HEK293T (cell line): ENCODE measurements around the gene TMEM207.

ENCODE experiments used
- CTCF ChIA-PET: fragments of 350-600 bp; formaldehyde crosslinking; extraction: SDS; loops from one replicate; lab custom pipeline; 2021; ENCODE audit warnings: antibody characterized with exemption, inconsistent platforms; lab: Yijun Ruan, JAX
- POLR2A ChIA-PET: fragments of 350-600 bp; formaldehyde crosslinking; extraction: SDS; loops from one replicate; lab custom pipeline; 2020; ENCODE audit warnings: antibody characterized with exemption, inconsistent platforms; lab: Yijun Ruan, JAX
- DNase-seq: peaks from one replicate; pipeline ENCODE4 v3.0.0; 2012; ENCODE audit warnings: mixed read lengths; ENCODE audit errors: extremely low spot score
- ARNT ChIP-seq: fragments of 450-650 bp; IDR thresholded peaks from 2 replicates; pipeline ENCODE4 v1.6.1; 2017; ENCODE audit warnings: mild to moderate bottlenecking
- BHLHE40 ChIP-seq: fragments of 450-650 bp; IDR thresholded peaks from 2 replicates; pipeline ENCODE4 v1.6.1; 2016; ENCODE audit warnings: mild to moderate bottlenecking, moderate library complexity, borderline replicate concordance
- CTBP1 ChIP-seq: fragments of 450-650 bp; IDR thresholded peaks from 2 replicates; pipeline ENCODE4 v1.6.1; 2016; ENCODE audit warnings: borderline replicate concordance
- ELF4 ChIP-seq: fragments of 450-650 bp; IDR thresholded peaks from 2 replicates; pipeline ENCODE4 v1.6.1; 2017; ENCODE audit warnings: antibody characterized with exemption
- FOXA1 ChIP-seq: fragments of 450-650 bp; IDR thresholded peaks from 2 replicates; pipeline ENCODE4 v1.6.1; 2016; ENCODE audit warnings: mild to moderate bottlenecking
- FOXK2 ChIP-seq: fragments of 450-650 bp; IDR thresholded peaks from 2 replicates; pipeline ENCODE4 v1.6.1; 2016; ENCODE audit warnings: mild to moderate bottlenecking
- FOXM1 ChIP-seq: fragments of 450-650 bp; IDR thresholded peaks from 2 replicates; pipeline ENCODE4 v1.6.1; 2017; ENCODE audit warnings: mild to moderate bottlenecking, borderline replicate concordance
- HDGF ChIP-seq: fragments of 450-650 bp; IDR thresholded peaks from 2 replicates; pipeline ENCODE4 v1.6.1; 2017; ENCODE audit warnings: antibody characterized with exemption, borderline replicate concordance
- L3MBTL2 ChIP-seq: fragments of 450-650 bp; conservative IDR thresholded peaks from 2 replicates; pipeline ENCODE4 v1.6.1; 2016; ENCODE audit warnings: mild to moderate bottlenecking
- LEF1 ChIP-seq: fragments of 450-650 bp; IDR thresholded peaks from 2 replicates; pipeline ENCODE4 v1.6.1; 2017; ENCODE audit warnings: mild to moderate bottlenecking, borderline replicate concordance
- NFRKB ChIP-seq: fragments of 450-650 bp; IDR thresholded peaks from 2 replicates; pipeline ENCODE4 v1.6.1; 2016; ENCODE audit warnings: mild to moderate bottlenecking, moderate library complexity
- SP1 ChIP-seq: fragments of 450-650 bp; IDR thresholded peaks from 2 replicates; pipeline ENCODE4 v1.6.1; 2017
- SUZ12 ChIP-seq: fragments of 450-650 bp; IDR thresholded peaks from 2 replicates; pipeline ENCODE4 v1.6.1; 2016; ENCODE audit warnings: mild to moderate bottlenecking
- TARDBP ChIP-seq: fragments of 450-650 bp; IDR thresholded peaks from 2 replicates; pipeline ENCODE4 v1.6.1; 2016
- ZNF384 ChIP-seq: fragments of 450-650 bp; IDR thresholded peaks from 2 replicates; pipeline ENCODE4 v1.6.1; 2016
- TF ChIP-seq, protein P1 (sequence below): fragments of 450-650 bp; IDR thresholded peaks from 2 replicates; pipeline ENCODE4 v1.6.1; 2016

The TMEM207 gene

DNA sequence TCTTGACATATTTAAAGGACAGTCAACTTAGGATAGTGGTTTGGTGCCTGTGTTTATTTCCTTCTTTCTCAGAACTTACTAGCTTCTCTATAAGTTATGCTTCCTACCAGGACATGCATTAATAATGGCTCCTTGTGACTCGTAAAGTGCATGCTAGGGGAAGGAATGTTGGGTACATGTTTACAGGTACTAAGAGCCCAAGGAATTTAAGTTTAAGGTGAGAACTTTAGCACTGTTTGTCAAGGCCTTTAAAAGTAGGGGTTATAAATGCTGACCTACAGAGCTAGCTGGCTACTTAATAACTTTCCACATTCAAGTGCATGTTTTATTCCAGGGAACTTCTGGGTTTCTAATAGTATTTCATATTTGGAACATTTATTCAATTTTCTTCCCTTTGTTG, at the start of gene TMEM207:
TSS of gene TMEM207 (minus strand) at position 101 of the 400 bp plus-strand sequence. CDS start at position 9, 92 bp downstream.
- DNase-seq: no peak
- TF ChIP-seq BHLHE40 (no peak), FOXK2 (no peak), FOXA1 (no peak), SUZ12 (no peak), ZNF384 (no peak), ARNT (no peak), FOXM1 (no peak), HDGF (no peak), NFRKB (no peak), ELF4 (no peak), CTBP1 (no peak), TARDBP (no peak), SP1 (no peak), L3MBTL2 (no peak), LEF1 (no peak)
- TF ChIP-seq, protein P1, sequence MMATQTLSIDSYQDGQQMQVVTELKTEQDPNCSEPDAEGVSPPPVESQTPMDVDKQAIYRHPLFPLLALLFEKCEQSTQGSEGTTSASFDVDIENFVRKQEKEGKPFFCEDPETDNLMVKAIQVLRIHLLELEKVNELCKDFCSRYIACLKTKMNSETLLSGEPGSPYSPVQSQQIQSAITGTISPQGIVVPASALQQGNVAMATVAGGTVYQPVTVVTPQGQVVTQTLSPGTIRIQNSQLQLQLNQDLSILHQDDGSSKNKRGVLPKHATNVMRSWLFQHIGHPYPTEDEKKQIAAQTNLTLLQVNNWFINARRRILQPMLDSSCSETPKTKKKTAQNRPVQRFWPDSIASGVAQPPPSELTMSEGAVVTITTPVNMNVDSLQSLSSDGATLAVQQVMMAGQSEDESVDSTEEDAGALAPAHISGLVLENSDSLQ: no peak
- ChIA-PET POLR2A (no interaction called here), CTCF (interaction anchor here (1.4 kb wide), 1 partner anchor 35 kb away, joined by 3 read pairs; no protein-coding TSS in a partner anchor)

DNA sequence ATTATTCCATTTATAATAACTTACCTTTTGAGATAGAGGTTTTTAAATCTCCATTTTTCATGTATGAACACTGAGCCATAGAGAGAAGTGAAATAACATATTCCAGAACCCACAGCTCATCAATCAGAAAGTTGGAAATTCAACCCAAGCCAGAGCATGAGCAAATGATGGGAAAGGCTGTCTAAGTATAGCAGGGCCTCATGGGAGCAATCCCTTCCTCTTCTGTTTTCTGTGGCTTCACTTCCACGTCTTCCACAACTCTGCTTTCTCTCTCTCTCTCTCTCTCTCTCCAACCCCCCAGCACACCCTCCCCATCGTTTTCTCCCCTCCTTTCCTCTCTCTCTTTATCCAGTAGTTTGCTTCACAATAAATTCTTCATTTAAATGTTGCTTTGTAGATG, 49.4 kb upstream of the TMEM207 start:
- POLR2A ChIA-PET: no interaction called here
- DNase-seq: no peak
- TF ChIP-seq CTBP1 (no peak), TARDBP (no peak)
- CTCF ChIA-PET: no interaction called here

DNA sequence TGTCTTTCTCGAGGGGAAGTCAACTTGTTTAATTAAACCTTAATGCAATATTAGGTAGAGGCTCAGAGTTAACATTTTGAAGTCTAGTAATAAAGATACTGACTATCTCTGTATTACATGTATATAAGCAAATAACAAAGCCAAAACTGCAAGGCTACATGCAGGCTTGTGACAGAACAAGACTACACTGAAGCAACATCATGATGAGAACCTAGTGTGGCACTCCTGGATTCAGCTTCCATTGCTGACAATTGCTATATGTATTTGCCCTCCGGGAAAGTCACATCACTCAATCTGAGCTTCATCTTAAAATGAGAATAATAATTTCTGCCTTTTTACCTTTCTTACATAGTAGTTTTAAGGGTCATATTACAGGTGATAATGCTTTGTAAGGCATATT, 48.6 kb upstream of the TMEM207 start:
- no peak for DNase-seq
- POLR2A ChIA-PET: no interaction called here
- CTCF ChIA-PET: no interaction called here
- no peak for TF ChIP-seq FOXK2
- TF ChIP-seq HDGF: no peak
- TF ChIP-seq, protein P1: no peak
- no peak for TF ChIP-seq ARNT
- no peak for TF ChIP-seq ELF4
- no peak for TF ChIP-seq SUZ12
- TF ChIP-seq TARDBP: no peak
- no peak for TF ChIP-seq BHLHE40
- no peak for TF ChIP-seq ZNF384
- TF ChIP-seq FOXA1: no peak
- no peak for TF ChIP-seq LEF1
- no peak for TF ChIP-seq SP1

DNA sequence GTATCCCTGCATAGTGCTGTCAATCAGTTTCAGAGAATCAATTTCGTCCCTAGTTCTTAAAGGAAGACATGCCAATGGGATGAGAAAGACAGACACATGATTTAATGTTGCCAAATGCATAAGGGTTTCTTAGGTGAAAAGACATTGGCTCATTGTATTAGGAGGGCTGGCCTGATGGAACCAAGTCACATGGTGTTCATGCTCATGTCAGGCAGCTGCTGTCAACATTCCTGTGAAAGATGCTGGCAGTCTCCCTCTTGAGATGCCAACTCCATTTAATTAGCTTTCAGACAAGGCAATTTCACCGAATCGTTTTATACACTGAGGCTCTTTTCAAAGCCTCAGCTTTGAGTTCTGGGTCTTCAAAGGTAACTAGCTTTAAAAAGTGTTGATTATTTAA, 48.1 kb upstream of the TMEM207 start:
- POLR2A ChIA-PET: no interaction called here
- DNase-seq: no peak
- CTCF ChIA-PET: no interaction called here
- TF ChIP-seq ZNF384: no peak
- TF ChIP-seq FOXM1: no peak
- no peak for TF ChIP-seq TARDBP
- no peak for TF ChIP-seq HDGF

DNA sequence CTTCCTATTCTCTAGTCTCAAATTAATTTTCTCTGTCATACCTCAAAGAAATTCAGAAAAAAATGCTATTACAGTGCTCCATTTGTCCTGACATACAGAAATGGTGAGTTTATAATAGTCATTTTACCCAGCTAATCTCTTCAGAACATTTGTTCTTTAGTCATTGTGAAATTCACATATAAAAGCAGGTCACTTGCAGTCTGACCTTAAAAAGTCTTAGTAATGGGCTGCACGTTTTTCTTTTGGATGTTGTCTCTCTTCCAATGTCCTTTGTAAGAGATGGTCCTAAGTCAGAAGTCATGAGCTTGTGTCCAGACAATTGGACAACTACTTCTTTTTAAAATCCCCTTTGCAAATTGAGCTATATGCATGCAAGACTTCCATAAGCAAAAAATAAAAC, 47.2 kb upstream of the TMEM207 start:
- POLR2A ChIA-PET: no interaction called here
- TF ChIP-seq ARNT (no peak), HDGF (no peak), ELF4 (no peak)
- CTCF ChIA-PET: no interaction called here
- no peak for DNase-seq

DNA sequence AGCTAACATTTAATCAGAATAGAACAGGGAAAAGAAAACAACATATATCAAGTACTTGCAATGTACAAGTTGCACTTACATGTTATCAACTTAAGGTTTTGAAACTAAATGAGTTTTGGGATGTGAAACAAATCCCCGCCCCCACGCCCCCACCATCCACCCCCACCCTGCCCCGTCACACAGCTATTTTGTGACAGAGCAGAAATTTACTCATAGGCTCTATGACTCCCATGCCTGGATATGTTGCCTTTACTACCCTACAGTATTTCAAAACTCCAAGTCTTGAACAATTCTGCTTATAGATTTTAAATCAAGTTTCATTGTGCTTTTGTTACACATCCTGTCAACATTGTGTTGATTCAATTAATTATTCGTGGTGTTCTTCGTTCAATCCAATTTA, 46.1 kb upstream of the TMEM207 start:
- ChIA-PET CTCF (no interaction called here), POLR2A (no interaction called here)
- DNase-seq: no peak
- TF ChIP-seq FOXM1: no peak
- TF ChIP-seq SUZ12: no peak
- TF ChIP-seq NFRKB: no peak
- TF ChIP-seq ELF4: no peak
- no peak for TF ChIP-seq HDGF

DNA sequence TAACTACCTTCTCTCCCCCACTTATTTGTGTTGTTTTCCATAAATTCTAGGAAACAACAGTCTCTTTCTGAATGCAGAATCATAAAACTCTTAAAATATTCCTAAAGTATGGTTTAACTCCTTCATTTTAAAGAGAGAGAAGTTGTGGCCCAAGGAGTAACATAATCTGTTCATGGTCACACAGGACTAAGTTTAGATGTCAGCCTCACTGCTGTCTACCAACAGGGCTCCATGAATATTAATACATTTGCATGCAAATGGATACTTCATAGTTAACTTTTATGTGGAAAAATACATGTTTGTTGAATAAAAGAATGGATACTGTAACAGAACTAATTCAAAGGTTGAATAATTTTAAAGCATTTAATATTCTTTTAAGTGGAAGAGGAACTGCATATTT, 45.7 kb upstream of the TMEM207 start:
- CTCF ChIA-PET: interaction anchor here (0.7 kb wide), 1 partner anchor 394 kb away, joined by 3 read pairs; no protein-coding TSS in a partner anchor
- DNase-seq: no peak
- TF ChIP-seq ELF4 (no peak), HDGF (no peak)
- POLR2A ChIA-PET: no interaction called here

DNA sequence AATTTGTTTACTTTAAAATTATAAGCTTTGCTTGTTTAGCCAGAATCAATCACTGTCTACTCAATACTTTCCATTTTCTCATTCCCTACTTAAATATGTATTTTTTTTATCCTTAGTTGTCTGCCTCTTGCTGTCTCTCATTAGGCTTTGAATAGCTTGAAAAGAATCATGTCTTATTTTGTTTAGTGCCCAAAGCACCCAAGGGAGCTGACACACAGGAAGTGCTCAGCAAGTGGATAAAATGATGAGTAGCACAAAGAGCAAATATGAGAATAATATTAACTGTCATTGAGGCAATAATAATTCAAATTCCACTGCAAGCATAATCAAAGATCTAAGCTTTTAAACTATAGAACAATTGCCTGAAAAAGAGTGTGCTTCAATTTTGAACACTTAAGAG, 45.2 kb upstream of the TMEM207 start:
- POLR2A ChIA-PET: no interaction called here
- CTCF ChIA-PET: interaction anchor here (0.7 kb wide), 1 partner anchor 393 kb away, joined by 3 read pairs; no protein-coding TSS in a partner anchor
- no peak for DNase-seq
- no peak for TF ChIP-seq FOXM1
- no peak for TF ChIP-seq ELF4
- no peak for TF ChIP-seq CTBP1
- no peak for TF ChIP-seq SUZ12
- no peak for TF ChIP-seq BHLHE40
- no peak for TF ChIP-seq SP1
- no peak for TF ChIP-seq L3MBTL2
- TF ChIP-seq, protein P1: no peak
- TF ChIP-seq LEF1: no peak
- TF ChIP-seq HDGF: no peak
- TF ChIP-seq FOXA1: no peak
- TF ChIP-seq NFRKB: no peak
- TF ChIP-seq FOXK2: no peak
- no peak for TF ChIP-seq ARNT
- TF ChIP-seq TARDBP: no peak
- no peak for TF ChIP-seq ZNF384
